ENCODE data around the gene PEAK3. TPM values are rescaled to one million over a fixed set of nuclear protein-coding genes. Genes with fewer than 3 reads are reported as not detected.

The PEAK3 gene
- total and polyA plus RNA-seq, 9 of the 15 experiments (the other 6 are each of a cell fraction or from before 2014, with no cell fraction given): 0.07 to 0.40 TPM; not detected in 7

- TF ChIP-seq DMBX1 (CRISPR knock-in tag; IDR thresholded peaks at IDR 0.05; ENCODE audit: borderline replicate concordance) (no peak), ZNF778 (CRISPR knock-in tag; IDR thresholded peaks at IDR 0.05) (no peak), ELK1 (CRISPR knock-in tag; IDR thresholded peaks at IDR 0.05) (no peak), ZNF561 (CRISPR knock-in tag; conservative IDR thresholded peaks at IDR 0.05) (no peak), IRF9 (tag; IDR thresholded peaks at IDR 0.05) (no peak), ZC3H4 (CRISPR knock-in tag; IDR thresholded peaks at IDR 0.05; ENCODE audit: borderline replicate concordance) (no peak), TAF1 (IDR thresholded peaks at IDR 0.05; ENCODE audit: control insufficient read depth, extremely low read depth, insufficient read depth, low read length, severe bottlenecking) (peak; percentile 89), MEIS2 (IDR thresholded peaks at IDR 0.05; ENCODE audit: partially characterized antibody) (peak; percentile 80), GATAD2A (IDR thresholded peaks at IDR 0.05) (peak; percentile 38; the same call in 1 of the 2 replicates), NUFIP1 (IDR thresholded peaks at IDR 0.05; ENCODE audit: partially characterized antibody) (no peak), ZFP36 (IDR thresholded peaks at IDR 0.05; ENCODE audit: low read depth, low read length, partially characterized antibody) (no peak), ZC3H11A (IDR thresholded peaks at IDR 0.05; ENCODE audit: low read depth, low read length) (no peak; the same call in 1 of the 2 replicates), CTBP1 (IDR thresholded peaks at IDR 0.05; ENCODE audit: borderline replicate concordance) (peak; percentile 76), MBD1 (CRISPR knock-in tag; IDR thresholded peaks at IDR 0.05) (no peak), ZNF232 (CRISPR knock-in tag; IDR thresholded peaks at IDR 0.05) (no peak), HDGF (IDR thresholded peaks at IDR 0.05) (no peak), L3MBTL2 (IDR thresholded peaks at IDR 0.05) (peak; percentile 100), ZNF165 (CRISPR knock-in tag; IDR thresholded peaks at IDR 0.05; ENCODE audit: borderline replicate concordance) (no peak), CEBPZ (IDR thresholded peaks at IDR 0.05; ENCODE audit: borderline replicate concordance, low read depth, low read length) (no peak), ELF2 (CRISPR knock-in tag; IDR thresholded peaks at IDR 0.05) (peak; percentile 88), MAX (CRISPR knock-in tag; IDR thresholded peaks at IDR 0.05) (peak; percentile 98)
Measured at GRCh38 chr19:2236314-2237050, 45.5 kb downstream of the PEAK3 start, which contains the start of the genes PLEKHJ1 and SF3A2 (continued).
